HG03175 (cell line): ENCODE data around the gene CAMK2B.
"Not testable (repeated sequence)": the region's sequence is repeated elsewhere in the genome, so short reads cannot be mapped to it uniquely, and the experiment has no call there.

Experiments used
- ATAC-seq: cut with Tn5 transposase; IDR thresholded peaks from one replicate; pipeline ENCODE4 v1.9.1; 2021; ENCODE audit warnings: mild to moderate bottlenecking, moderate library complexity; ENCODE audit not compliant: unreplicated experiment

The CAMK2B gene

DNA sequence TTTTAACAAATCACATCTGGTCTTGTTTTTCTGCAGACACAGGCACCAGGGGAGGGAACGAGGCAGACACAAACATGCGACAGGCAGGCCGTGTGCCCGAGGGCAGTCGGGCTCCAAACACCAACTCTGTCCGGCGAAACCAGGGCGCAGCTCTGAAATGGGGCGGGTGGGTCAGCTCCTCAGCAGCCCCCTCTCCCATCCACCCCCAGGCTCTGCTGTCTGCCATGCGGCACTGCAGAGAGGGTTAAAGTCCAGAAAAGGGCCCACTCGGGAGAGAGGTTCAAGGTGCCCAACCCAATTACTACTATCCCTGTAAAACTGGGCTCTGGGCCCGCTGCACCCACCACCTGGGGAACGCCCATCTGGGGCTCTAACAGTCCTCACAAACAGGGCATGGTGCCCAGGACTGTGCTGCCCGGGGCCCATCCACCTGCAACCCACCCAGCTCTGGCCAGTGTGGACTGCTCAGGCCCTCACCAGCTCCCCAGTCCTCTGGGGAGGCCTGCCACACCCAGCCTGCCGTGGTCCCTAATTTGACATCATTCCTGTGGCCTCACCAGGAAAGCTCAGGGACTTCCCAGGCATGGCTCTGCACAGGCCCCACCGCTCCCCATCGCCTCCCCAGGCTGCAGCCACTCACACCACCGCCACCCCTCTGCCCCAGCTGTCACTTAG, 105.9 kb downstream of the CAMK2B start:
- no peak for ATAC-seq

GRCh38 chr7:44218418-44219201, 106.8 kb downstream of the CAMK2B start:
- ATAC-seq: no peak

DNA sequence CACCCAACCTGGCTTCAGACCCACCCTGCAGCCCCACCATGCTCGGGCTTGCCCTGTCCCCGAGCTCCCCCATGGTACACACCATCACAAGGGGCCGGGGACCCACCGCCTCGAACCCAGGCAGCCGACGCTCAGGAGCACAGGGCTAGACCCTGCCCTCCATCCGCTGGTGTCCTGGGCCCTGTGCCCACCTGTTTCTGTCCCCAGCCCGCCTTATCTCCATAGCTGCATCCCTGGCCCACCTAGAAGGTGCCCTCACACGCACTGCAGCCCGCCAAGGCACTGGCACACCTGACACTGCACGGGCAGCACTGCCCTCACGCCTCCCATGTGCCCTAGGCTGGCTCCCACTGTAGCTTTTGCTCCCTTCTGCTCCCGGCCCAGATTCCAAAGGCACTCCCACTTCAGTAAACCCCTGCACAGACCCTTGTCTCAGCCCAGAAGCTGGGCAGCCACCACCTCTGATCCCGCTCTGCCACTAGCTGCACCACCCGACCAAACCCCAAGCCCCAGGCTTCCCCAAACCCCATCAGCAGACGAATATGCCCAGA, 107.5 kb downstream of the CAMK2B start:
- ATAC-seq: no peak

DNA sequence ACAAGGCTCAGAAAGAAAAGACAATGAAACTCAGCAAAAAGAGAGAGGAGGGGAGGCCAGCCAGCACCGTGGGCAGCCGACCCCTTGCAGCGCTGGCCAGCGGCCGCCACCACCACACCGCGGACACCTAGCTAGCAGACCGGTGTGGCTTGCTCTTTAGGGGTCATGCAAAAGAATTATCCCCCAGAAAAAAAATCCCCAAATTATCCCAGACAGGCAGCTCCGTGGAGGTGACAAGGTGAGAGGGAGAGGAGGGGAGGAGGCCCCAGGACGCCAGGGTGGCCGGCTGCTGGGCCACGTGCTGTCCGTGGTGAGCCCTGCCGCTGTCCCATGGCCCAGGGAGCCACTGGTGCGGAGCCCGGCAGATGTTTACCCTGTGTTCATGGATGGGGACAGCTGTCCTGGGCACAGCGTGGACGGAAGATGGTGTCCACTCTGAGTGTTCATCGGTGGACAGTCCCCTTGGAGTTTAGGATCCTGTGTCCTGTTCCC, 108.1 kb downstream of the CAMK2B start:
- ATAC-seq: no peak

DNA sequence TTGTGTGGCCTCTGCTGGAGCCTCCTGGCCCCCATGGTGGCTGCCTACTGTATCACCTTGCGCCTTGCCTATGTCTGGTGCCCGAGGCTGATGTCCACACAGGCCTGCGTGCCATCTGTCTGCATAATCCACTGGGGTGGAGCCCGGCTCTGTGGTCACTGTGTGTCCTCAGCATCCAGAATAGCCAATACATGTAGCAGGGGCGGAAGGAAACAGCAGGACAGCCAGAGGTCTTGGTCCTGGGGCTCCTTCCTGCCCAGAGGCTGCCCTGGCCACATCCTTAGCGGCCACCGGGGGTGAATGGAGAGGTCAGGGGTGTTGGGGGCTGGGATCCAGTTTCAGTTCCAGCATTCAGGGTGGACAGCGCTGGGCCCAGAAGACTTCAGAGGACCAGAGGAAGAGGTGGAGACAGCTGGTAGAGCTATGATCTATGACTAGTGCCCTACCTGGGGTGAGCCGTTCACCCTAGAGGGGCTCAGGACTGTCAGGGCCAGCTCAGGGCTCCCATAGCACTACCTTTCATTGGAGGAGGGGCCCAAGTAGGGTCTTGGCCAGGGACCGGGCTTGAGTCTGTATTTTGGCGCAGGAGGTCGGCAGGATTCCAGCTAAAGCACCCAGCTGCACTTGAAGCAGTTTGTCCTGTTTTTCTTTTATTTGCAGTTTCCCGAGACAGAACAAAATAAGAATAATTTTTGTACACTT, 108.7 kb downstream of the CAMK2B start:
- ATAC-seq: no peak

DNA sequence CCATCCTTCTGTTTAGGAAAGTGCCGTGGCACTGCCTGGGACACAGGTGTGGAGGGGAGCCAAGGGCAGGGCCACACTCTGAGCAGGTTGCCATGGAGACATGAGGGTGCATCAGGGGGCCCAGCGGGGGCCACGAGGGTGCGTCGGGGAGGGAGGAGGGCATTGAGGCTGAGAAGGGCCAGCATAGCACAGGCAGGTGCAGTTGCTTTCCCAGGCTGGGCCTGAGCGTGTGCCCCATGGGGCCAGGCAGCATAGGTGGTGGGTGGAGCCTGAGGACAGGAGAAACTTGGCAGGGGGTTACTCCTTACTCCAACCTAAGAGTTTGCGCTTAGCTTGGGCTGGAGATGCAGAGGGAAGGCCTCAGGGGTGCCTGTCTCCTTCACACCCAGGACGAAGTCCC, 109.4 kb downstream of the CAMK2B start:
- ATAC-seq: no peak

GRCh38 chr7:44215531-44215930, 109.9 kb downstream of the CAMK2B start:
- no peak for ATAC-seq

DNA sequence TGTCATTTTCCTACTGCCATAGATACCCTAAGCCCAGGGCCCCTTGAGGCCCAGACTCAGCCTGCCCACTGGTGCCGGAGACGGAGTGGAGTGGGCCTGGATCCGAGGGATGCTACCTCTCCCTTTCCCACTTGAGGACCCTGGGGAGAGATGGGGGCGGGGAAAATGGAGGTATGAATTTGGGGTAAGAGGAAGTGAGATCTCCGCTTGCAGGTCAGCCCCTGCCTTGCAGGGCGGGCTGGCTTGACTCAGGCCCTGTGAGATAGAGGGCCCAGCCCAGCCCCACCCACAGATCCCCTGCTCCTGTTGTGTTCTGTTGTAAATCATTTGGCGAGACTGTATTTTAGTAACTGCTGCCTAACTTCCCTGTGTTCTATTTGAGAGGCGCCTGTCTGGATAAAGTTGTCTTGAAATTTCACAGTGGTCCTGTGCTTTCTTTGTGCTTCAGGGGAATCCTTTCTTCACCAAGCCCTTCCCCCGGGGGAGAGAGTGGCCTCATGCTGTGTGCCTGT, 111.5 kb downstream of the CAMK2B start:
- no peak for ATAC-seq

GRCh38 chr7:44213206-44213876, 112.1 kb downstream of the CAMK2B start:
- no peak for ATAC-seq

DNA sequence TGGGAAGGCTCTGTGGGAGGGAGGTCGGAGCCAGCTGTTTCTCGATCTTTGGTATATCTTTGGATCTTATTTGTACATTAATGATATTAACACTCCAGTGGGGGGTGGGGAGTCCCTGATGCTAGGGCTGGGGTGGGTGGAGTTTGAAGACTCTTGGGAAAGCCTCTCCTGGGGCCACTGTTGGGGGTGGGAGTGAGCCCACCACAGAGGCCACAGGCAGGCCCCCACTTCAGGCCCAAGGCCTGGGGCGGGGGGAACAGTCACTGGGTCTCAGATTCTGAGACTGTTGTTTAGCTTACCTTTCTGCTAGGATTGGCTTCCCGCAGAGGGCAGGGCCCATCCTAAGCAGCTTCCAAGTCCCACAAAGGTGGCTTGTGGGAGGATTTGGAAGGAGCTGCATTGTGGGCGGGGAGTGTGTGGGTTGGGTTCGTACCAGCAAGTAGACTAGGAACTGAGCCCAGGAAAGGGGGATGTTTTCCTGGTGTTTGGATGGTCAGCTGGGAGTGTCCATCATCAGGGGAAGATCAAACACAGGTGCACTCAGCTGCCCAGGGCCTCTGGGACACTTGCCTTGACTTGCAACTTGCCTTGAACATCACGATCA, 112.7 kb downstream of the CAMK2B start:
- ATAC-seq: no peak

DNA sequence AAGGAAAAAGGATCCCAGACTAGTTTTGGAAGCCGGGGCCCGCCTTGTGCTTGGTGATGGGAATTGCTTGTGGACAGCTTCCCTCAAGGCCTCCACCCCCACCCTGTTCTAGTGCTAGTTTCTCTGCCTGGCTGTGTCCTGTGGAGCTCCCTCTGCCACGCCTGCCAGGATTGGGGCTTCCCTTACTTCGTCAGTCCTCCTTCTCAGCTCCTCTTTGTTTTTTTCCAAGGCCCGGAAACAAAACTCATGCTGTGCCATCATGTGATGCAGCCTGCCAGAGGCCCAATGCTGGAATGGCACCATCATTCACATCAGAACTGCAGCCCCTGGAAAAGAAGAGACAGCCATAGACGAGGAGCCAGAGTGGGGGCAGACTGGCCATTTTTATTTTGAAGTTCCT, 113.4 kb downstream of the CAMK2B start:
- ATAC-seq: no peak

DNA sequence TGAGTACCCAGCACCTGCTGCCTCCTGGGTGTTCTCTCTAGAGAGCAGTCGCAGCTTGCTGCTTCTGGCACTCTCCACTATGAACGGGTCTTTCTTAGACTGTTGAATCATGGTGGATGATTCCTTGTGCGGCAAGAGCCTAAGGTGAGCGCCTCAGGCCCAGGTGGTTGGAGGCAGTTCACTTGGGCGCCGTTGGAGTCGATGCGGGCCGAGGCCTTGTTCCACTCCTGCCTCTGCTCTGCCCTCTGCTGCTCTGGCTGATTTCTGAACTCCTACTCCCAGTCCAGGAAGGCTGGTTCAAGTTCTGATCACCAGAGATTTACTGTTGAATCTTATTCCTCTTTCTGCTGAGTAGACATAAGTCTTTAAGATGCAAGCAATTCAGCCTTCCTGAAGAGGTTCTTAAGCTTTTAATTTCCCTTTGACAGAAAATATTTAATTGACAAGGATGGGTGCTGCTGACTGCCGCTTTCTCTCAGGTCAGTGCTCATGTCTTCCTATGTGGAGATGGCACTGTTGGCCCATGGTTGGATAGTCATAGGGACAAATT, 114.2 kb downstream of the CAMK2B start:
- ATAC-seq: no peak

DNA sequence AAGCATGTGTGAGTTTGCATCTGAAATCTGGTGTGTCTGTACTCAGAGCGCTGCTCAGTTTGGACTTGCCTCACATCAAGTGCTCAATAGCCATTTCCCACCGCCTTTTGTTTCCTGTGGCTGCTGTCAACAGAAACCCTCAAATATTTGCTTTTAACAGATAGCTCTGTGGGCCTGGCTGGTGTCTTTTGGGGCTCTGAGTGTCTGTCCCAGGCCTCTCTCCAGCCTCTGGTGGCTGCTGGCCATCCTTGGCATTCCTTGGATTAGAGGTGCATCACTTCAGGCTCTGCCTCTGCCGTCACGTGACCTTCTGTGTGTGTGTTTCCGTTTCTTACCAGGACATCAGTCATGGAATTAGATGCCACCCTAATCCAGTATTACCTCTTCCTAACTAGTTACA, 115.3 kb downstream of the CAMK2B start:
- ATAC-seq: no peak

DNA sequence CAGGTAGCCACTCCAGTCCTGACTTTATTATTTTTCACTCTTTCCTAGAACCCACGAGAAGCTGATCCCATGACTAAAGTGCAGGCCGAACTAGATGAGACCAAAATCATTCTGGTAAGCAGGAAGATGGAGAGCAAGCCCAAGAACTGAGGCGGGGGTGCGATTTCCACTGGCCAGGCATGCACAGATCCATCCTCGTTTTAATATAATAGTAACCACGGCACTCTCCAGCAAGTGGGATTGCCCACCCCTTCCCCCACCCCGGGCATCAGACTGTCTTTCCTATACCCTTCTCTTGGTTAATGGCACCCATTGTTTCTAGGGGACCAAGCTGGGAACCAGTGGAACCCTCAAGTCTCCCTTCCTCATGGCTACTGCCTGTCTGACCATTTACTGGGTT, 117.3 kb downstream of the CAMK2B start:
- no peak for ATAC-seq

- ATAC-seq: no peak
Observed at GRCh38 chr7:44206008-44206407, 119.4 kb downstream of the CAMK2B start.

- ATAC-seq: no peak
Observed at GRCh38 chr7:44201813-44202212, 123.6 kb downstream of the CAMK2B start.

- peak; percentile 98 for ATAC-seq
Observed at GRCh38 chr7:44200699-44201461, 124.5 kb downstream of the CAMK2B start, which contains the start of gene YKT6. Gene YKT6, plus strand, starts transcription at chr7:44200978. Its CDS starts 158 bp downstream, at chr7:44201136.

DNA sequence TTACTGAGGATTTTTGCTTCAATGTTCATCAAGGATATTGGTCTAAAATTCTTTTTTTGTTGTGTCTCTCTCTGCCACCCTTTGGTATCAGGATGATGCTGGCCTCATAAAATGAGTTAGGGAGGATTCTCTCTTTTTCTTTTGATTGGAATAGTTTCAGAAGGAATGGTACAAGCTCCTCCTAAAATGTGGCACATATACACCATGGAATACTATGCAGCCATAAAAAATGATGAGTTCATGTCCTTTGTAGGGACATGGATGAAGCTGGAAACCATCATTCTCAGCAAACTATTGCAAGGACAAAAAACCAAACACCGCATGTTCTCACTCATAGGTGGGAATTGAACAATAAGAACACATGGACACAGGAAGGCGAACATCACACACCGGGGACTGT, 125.2 kb downstream of the CAMK2B start:
- ATAC-seq: not testable (repeated sequence)

DNA sequence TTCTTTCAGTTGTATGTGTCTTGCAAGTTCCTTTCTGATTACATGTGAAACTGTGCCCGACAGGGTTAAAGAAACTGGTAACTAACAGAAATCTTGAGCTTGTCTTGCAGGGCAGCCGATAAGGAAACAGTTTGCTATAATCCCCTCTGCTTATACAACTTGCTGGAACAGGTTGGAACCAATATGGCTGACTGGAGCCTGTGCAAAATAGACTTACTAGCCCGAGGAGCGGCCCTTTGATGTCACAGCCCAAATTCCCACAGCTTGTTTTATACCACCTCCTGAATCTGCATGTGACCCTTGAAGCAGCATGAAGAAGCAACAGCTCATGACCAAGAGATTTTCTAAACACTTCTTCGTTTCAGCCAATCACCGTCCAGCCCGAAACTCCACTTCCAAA, 127.9 kb downstream of the CAMK2B start:
- no peak for ATAC-seq
